ENCODE measurements around the gene IRAK1. TPM values are rescaled to one million over a fixed set of nuclear protein-coding genes. Genes with fewer than 3 reads are reported as not detected.

Gene IRAK1
- total and polyA plus RNA-seq, 9 of the 15 experiments (the other 6 are each of a cell fraction or from before 2014, with no cell fraction given), result 11.6 to 261 (median 91.6) TPM

DNA sequence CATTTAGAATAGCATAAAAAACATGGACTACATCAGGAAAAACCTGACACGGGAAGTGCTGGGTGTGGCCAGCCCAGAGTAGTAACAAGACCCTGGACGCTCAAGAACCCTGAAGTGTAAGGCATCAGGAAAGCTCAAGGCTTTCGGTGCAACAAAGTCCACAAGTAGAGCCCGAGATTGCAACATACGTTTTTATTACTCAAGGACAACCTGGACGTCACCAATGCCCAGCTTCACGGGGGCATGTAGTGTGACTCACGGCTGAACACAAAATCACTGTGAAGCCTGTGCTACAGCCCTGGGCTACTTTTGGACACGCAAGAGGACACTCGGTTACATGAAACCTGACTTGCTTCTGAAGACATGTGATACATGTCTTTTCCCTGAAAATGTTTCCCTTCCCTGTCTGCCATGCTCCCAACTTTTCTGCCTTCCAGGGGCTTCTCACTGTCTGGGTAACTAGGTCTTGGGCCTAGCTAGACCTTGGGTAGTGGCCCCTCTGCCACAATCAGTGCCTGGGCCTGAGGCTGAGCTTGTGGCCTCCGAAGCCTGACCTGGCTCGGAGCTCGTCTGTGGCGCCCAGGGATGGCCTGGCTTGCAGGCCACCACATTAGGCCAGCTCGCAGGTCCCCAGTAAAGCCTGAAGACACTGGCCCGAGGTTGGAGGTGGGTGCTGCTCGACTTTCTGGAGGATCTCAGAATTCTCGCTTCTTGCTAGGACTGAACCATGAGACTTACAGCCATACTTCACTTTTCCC is 9.2 kb downstream of the IRAK1 start:
- Histone ChIP-seq H3K9me1 (ENCODE audit: control insufficient read depth, insufficient read depth, low read length) (no peaks in the 10 kb centered on the region), H3K4me2 (ENCODE audit: insufficient read depth, low read length) (no peak overlapping the region), H2AFZ (ENCODE audit: low read depth, low read length) (no peak overlapping the region), H3K9ac (ENCODE audit: insufficient read depth in 1 of 2, low read depth in 2 of 2, low read length in 2 of 2) (peak overlapping the region in 1 of 2 experiments; percentile 71; a peak in 1 of 4 replicates), H3K27ac (ENCODE audit: extremely low read depth, low read depth, low read length) (no peak overlapping the region), H3K4me1 (replicated peaks in 1 of 2; ENCODE audit: control insufficient read depth in 2 of 2, insufficient read depth in 2 of 2, low read length in 2 of 2) (peaks cover 0 to 42% of the 10 kb centered on the region in 2 experiments; a peak in 2 of 5 replicates), H3K79me2 (ENCODE audit: control insufficient read depth, insufficient read depth, low read length) (peaks cover 5% of the 10 kb centered on the region; the same call in 2 of the 3 replicates), H3K9me3 (replicated peaks; ENCODE audit: control insufficient read depth, insufficient read depth, low read depth, low read length) (no peaks in the 10 kb centered on the region), H4K20me1 (replicated peaks; ENCODE audit: control insufficient read depth, insufficient read depth, low read length) (no peaks in the 10 kb centered on the region; the same call in 1 of the 2 replicates), H3K4me3 (no peak overlapping the region), H3K36me3 (ENCODE audit: control insufficient read depth, insufficient read depth, low read length) (peaks cover 76% of the 10 kb centered on the region; the same call in 2 of the 3 replicates), H3K27me3 (ENCODE audit: control insufficient read depth in 2 of 2, insufficient read depth in 2 of 2, low read length in 2 of 2) (no peaks in the 10 kb centered on the region)
- in situ Hi-C loops (cut with MboI) (no loop called here), intact Hi-C loops (cut with micrococcal nuclease) (no loop called here)
- WGBS (ENCODE audit: insufficient coverage, low coverage, missing lambda C conversion rate), result 92% methylated on average over 18 of the region's 18 CpGs
- DNase-seq (ENCODE audit: extremely low read depth in 1 of 4, low spot score in 3 of 4) (no peak), FAIRE-seq (no peak), ATAC-seq (no peak)
- POLR2A ChIA-PET, result interaction anchor here (0.7 to 2.0 kb wide), 4 partner anchors 8 to 18 kb away, joined by 3 to 11 read pairs (median 7); partner anchors contain the start of gene IRAK1
- BruUV-seq (replicated peaks), result TSS peak; percentile 71
- TF ChIP-seq ZKSCAN3 (CRISPR knock-in tag; IDR thresholded peaks at IDR 0.05) (no peak), LARP7 (IDR thresholded peaks at IDR 0.05) (no peak), CBX3 (IDR thresholded peaks at IDR 0.05; ENCODE audit: borderline replicate concordance in 1 of 2, low read length in 2 of 2) (no peak), CEBPB (tag; IDR thresholded peaks at IDR 0.05) (no peak), KLF13 (tag; IDR thresholded peaks at IDR 0.05; ENCODE audit: borderline replicate concordance, low read depth) (no peak), RFX7 (CRISPR knock-in tag; IDR thresholded peaks at IDR 0.05) (no peak), SIRT6 (IDR thresholded peaks at IDR 0.05; ENCODE audit: low read depth, low read length) (no peak)
- TF ChIP-seq, protein P1, sequence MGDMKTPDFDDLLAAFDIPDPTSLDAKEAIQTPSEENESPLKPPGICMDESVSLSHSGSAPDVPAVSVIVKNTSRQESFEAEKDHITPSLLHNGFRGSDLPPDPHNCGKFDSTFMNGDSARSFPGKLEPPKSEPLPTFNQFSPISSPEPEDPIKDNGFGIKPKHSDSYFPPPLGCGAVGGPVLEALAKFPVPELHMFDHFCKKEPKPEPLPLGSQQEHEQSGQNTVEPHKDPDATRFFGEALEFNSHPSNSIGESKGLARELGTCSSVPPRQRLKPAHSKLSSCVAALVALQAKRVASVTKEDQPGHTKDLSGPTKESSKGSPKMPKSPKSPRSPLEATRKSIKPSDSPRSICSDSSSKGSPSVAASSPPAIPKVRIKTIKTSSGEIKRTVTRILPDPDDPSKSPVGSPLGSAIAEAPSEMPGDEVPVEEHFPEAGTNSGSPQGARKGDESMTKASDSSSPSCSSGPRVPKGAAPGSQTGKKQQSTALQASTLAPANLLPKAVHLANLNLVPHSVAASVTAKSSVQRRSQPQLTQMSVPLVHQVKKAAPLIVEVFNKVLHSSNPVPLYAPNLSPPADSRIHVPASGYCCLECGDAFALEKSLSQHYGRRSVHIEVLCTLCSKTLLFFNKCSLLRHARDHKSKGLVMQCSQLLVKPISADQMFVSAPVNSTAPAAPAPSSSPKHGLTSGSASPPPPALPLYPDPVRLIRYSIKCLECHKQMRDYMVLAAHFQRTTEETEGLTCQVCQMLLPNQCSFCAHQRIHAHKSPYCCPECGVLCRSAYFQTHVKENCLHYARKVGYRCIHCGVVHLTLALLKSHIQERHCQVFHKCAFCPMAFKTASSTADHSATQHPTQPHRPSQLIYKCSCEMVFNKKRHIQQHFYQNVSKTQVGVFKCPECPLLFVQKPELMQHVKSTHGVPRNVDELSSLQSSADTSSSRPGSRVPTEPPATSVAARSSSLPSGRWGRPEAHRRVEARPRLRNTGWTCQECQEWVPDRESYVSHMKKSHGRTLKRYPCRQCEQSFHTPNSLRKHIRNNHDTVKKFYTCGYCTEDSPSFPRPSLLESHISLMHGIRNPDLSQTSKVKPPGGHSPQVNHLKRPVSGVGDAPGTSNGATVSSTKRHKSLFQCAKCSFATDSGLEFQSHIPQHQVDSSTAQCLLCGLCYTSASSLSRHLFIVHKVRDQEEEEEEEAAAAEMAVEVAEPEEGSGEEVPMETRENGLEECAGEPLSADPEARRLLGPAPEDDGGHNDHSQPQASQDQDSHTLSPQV (IDR thresholded peaks at IDR 0.05), result no peak
- CTCF ChIA-PET (ENCODE audit: low intra/inter-chr PET ratio), result no interaction called here
